GM12875 (cell line): ENCODE results near the gene GALT.

ENCODE experiments used
- H3K4me3 ChIP-seq: one replicate; pipeline ENCODE4 v1.5.1; 2011; ENCODE audit warnings: low read depth, low read length, control low read depth
- TF ChIP-seq, protein P1 (sequence below): IDR thresholded peaks from 2 replicates; pipeline ENCODE4 v1.5.1; 2011; ENCODE audit warnings: low read depth, mild to moderate bottlenecking, control low read depth, inconsistent platforms, low read length, moderate library complexity, borderline replicate concordance; ENCODE audit not compliant: insufficient read depth

GALT gene

DNA sequence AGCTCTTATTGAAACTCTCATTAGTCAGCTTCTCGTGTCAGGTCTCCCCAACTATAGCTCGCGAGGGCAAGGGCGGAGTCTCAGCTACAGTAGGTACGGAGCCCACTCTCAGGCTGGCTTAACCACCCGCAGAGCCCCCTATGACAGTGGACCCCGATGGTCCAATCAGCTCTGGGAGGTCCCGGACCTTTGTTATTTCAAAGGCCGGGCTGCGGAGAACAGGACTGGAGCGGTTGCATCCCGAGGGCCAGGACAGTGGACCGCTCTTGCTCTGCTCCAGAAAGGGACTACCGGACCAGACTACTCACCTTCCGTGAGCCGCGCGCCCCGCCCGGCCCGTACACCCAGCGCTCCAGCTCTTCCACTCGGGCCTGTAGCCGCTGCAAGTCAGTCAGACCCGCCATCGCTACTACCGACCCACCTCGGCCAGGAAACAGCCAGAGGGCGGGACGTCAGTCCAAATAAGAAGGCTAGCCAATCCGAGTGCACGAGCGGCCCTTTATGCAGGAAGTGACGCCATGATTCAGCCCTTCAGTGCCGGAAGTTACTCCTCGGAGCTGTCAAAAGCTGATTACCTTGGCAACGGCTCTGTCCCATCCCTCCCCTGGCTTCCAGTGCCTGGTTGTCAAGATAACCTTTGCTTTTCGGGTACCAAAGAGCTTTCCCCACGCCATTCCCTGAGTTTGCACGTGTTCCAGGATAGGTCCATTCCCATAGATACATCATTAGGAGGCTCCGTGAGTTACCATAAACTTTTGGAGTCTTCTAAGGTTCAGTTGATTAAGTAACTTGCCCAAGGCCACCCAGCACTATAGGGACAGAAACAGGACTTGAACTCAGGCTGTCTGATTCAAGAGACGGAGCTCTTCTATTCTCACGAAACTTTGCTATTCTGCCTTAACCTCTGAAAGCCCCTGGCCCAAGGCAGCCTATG lies 26.1 kb upstream of the GALT start, which contains the start of gene DCTN3:
DCTN3 (minus strand) TSS at position 435 of the 934 bp plus-strand sequence; CDS start at position 404, 31 bp downstream.
- TF ChIP-seq, protein P1, sequence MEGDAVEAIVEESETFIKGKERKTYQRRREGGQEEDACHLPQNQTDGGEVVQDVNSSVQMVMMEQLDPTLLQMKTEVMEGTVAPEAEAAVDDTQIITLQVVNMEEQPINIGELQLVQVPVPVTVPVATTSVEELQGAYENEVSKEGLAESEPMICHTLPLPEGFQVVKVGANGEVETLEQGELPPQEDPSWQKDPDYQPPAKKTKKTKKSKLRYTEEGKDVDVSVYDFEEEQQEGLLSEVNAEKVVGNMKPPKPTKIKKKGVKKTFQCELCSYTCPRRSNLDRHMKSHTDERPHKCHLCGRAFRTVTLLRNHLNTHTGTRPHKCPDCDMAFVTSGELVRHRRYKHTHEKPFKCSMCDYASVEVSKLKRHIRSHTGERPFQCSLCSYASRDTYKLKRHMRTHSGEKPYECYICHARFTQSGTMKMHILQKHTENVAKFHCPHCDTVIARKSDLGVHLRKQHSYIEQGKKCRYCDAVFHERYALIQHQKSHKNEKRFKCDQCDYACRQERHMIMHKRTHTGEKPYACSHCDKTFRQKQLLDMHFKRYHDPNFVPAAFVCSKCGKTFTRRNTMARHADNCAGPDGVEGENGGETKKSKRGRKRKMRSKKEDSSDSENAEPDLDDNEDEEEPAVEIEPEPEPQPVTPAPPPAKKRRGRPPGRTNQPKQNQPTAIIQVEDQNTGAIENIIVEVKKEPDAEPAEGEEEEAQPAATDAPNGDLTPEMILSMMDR, result no peak
- peak within 1 kb of the TSS; percentile 76 for H3K4me3 ChIP-seq

DNA sequence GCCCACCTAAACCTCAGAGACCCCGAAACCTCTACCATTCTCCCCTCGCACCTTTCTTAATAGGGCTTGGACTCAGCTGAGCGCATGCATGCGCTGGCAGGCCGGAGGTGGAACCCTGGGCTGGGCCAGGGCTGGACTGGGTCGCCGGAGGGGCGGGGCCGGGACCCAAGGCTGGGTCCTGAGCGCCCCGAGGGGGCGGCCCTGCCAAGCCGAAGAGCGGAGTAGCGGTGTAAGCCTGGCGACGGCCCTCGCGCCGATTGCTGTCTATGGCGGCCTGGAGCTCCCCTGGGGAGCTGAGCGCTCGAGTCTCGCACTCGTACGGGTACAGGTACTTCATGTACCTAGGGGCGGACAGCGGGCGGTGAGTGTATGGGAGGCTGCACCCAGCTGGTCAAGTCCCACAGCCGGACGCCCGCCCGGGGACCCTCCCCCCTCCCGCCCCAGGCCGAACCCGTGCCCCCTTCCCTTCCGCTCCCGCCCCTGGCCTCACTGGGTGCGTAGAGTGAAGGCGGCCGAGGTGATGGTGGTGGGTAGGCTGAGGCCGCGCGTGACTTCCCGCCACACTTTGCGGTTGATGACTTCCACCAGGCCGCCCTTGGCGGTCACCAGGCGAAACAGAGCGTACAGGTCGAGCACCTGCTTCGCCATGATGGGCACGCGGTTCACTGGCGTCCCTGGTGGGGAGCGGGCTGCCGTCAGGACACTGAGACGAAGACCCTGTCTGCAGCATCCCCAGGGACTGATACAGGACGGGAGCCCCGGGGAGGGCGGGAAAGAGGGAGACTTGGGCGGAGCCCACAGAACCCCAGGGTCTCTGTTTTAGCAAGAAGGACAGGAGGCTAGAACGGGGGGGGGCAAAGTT lies 22.9 kb upstream of the GALT start:
- no peak overlapping the region for H3K4me3 ChIP-seq
- TF ChIP-seq, protein P1, result no peak

DNA sequence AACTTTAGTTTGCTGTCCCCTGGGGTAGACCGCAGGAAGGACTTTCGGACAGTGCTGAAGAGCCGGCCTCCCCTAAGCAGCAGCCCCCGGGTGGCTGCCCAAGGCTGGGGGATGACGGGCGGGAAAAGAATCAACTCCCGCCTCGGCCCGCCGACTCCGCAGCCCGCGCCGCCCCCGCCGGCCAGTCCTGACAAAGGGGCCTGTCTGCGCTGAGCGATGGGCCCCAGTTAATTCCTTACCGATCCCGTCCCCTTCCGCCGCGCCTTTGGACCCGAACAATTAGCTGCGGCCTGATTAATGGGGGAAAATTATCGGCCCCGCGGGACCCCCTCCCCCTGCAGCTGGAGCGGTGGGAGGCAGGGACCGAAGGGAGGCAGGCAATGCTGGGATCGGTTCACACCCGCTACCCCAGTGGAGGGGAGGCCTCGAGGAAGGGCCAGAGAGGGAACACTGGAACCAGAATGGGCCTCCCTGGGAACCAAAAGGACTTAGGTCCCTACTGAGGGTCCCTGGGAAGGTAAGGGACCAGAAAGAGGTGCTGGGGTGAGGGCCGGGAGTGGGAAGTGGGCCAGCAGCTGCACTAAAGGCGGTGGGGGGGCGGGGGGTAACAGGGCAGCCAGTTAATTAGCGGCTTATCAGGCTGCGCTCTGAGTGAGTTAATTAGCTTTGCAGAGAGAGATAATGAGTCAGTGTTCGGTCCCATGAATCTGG lies 21.8 kb upstream of the GALT start:
- no peak overlapping the region for H3K4me3 ChIP-seq

DNA sequence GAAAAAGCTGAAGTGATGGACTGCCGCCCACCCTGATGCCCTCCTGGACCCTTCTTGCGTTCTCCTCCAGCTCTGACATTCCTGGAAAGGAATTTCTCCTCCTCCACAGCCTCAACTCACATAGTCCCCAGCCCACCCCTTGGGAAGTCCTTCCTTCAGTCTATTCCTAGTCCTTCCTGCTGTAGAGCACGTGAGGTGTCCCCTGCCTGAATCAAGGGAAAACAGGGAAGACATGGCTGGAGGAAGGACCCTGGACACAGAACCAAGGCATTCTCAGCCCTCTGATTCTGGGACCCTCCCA lies 21.3 kb upstream of the GALT start:
- TF ChIP-seq, protein P1, result no peak
- H3K4me3 ChIP-seq, result no peak overlapping the region

More for the DNA sequence above, 21.8 kb upstream of the GALT start:
- TF ChIP-seq, protein P1, result no peak

DNA sequence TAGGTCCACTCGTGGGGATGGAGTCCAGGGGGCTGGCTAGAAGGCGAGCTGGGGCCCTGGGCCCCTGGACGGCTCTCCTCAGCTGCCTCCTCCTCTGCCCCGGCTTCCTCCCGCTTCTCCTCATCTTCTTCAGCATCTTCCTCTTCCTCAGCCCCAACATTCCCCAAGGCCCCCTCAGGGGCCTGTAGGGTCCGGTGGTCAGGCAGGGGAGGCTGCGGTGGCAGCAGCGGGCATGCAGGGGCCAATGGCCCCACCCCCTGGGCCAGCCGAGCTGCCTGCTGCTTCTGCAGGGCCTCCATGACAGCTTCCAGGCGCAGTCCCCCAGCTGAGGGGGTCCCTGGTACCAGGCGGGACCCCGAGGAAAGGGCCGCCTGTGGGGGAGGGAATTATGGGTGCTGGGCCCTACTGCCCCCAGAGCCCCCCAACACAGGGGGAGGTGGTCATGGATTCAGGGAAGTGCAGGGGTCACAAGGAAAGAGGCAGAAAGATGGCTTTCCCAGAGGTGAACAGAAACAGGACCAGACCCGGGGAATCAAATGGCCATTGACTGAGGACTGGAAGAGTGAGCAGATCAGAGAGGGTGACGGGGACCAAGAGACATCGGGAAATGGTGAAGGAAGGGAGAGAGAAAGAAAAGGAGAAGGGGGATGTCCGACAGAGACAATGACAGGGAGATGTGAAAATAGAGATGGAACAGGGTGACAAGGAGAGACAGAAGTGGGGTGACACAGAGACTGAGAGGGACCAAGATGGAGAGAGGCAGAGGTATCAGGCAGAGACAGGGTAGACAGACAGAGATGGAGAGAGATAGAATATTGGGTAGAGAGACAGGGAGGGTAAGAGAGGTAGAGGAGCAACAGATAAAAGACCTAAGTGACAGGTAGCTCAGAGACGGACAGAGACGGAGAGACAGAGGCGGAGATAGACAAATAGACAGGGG lies 18.5 kb upstream of the GALT start:
- TF ChIP-seq, protein P1, result no peak
- H3K4me3 ChIP-seq, result no peak overlapping the region
